GM19238 (cell line): ENCODE measurements around the gene JMJD7.

Experiments used
- DNase-seq: peaks from one replicate; pipeline ENCODE4 v3.0.0; 2011; ENCODE audit warnings: low spot score; ENCODE audit not compliant: insufficient read length

The JMJD7 gene

GRCh38 chr15:41827880-41828806, at the start of gene JMJD7:
TSS of gene JMJD7 (plus strand) at chr15:41828092. CDS start at chr15:41828125, 33 bp downstream.
- peak; percentile 95 for DNase-seq

DNA sequence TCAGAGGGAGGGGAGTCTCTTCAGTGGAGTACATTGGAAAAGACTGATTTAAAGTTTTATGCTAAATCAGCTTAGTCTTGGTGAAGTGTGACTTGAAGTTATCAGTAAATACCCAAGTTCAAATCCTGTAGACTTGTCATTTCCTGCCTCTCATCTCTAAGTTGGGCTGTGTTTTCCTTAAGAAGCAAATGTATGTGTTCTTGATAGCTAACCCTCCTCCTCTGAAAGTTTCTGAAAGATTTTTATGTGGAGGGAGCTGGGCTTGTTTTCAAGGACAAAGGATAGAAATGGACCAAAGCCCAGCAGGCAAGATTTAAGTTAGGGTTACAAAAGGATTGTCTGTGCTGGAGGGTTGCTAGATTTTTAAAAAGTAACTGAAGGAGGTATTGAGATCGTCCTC, 49.4 kb upstream of the JMJD7 start:
- DNase-seq = no peak

DNA sequence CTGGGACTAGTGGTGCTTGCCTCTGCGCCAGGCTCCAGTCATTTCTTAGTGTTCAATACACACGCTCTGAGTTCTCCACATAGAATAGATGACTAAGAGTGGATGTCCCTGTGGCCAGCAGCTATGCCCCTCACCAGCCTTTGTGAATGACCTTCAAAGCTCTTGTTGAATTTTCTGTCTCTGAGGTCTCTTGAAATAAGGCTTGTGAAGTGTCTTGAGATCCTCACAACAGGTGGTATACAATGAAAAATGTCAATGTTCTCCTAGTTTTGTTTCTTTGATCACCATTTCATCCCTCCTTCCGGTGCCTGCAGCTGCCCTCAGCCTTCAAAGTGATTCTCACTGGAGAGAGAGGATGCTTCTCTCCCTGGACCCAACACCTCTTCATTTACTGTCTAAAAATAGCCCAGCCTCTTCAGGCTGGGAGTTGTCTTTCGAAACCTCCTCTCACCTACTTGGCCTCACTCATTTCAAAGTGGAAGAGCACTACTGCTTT, 48.2 kb upstream of the JMJD7 start:
- no peak for DNase-seq

GRCh38 chr15:41780266-41780665, 47.6 kb upstream of the JMJD7 start:
- no peak for DNase-seq

- DNase-seq = no peak
Measured at GRCh38 chr15:41780727-41781126, 47.2 kb upstream of the JMJD7 start.

DNA sequence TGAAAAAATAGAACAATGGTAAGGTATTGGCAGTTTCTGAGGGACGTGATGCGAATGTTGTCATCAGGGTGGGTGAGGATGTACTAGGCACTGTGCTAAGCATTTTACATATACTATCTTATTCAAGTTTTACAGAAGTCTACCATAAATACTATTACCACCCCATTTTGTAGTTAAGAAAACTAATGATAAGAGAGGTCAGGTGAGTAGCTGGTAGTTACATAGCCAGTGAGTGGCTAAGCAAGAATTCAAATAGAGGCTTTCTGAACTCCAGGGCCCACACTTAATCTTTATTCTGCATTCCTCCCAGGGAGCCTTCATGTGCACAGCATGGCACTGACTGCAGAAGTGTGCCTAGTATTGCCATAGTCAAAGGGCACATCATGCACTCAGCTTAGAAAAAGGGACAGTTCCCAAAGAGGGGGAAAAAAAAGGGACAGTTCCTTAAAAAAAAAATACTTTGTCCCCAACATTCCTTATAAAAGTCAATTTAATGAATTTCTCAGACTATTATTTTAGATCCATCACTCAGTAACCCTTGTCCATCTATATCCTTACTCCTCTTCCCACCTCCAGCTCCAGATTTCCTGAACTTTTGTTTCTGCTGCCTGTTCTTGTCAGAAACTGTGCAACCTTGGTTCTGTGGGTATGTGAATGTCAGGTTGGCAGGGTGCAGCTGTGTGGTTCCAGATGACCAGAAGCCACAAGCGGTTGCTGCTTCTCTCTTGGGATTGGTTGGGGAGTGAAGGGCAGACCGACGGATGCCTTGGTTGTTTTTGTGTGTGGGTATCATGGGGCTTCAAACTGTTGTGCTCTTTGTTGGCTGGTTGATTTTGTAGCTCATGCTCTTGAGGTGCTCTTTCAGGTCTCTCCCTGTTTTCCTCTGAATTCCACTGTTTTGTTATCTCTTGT, 45.3 kb upstream of the JMJD7 start:
- no peak for DNase-seq

DNA sequence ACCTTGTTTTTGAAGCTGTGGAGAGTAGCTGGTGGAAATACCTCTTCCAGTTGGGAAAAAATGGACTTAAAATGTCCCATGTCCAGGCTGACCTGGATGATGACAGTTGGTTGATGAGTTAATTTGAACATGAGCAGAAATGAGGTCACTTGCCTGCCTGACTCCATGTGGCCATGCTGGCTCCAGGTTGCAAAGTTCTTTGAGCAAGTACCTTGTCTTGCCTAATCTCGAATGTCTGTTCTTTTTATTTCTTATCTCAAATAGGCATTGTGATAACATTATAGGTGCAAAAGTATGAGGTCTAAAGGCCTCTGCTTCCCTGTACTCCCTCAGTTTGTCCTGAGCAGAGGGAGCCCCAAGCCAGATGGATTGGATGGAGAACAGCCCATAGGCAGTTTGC, 44.6 kb upstream of the JMJD7 start:
- no peak for DNase-seq

DNA sequence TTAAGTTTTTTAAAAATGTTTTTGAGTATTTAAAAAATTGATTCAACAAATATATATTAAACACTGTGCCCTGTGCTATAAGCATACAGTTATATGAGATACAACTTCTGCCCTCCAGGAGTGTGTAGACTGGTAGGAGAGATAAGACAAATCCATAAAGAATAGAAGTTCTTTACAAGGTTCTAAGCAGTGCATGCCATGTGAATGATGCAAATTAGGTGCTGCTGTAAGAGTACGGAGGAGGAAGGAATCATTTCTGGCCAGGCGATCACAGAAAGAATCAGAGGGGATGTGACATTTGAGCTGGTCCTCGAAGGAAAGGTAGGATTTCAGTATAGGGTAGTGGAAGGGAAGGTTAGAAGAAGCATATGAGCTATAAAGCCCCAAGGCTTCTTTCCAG, 39.6 kb upstream of the JMJD7 start:
- DNase-seq = no peak

GRCh38 chr15:41789236-41789635, 38.7 kb upstream of the JMJD7 start:
- DNase-seq = no peak

- DNase-seq = no peak
Measured at GRCh38 chr15:41789662-41790061, 38.2 kb upstream of the JMJD7 start.

DNA sequence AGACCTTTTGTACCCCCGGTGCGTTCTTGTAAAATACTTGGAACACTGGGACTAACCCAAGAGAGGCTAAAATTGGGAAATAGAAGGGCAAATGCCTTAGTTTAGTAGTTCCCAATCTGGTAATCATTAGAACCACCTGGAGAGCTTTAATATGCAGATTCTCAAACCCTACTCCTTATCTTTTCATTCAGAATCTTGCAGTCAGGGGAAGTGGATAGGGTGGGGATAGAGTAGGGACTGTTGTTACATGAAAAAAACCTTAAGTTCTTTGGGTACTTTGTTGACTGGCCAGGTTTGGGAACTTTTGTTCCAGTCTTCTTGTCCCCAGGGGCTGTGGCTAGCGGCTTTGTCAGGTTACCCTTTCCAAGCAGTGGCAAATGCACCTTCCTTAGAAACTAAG, 37.7 kb upstream of the JMJD7 start:
- no peak for DNase-seq

- DNase-seq = no peak
Measured at GRCh38 chr15:41790756-41791546, 36.9 kb upstream of the JMJD7 start.

DNA sequence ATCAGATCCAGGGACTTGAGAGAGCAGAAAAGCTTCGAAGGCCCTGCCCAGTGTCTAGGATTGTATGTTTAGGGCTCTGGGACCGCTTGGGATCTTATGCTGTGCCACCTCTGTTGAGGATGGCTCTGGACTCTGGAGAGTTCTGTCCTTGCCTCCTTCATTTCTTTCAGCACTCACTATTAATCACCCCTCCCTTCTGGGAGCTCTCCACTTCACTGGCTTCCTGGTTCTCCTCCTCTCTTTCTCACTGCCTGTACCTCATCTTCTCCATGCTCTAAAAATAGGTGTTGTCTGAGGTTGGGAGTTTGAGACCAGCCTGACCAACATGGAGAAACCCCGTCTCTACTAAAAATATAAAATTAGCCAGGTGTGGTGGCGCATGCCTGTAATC, 36.4 kb upstream of the JMJD7 start:
- DNase-seq = no peak

DNA sequence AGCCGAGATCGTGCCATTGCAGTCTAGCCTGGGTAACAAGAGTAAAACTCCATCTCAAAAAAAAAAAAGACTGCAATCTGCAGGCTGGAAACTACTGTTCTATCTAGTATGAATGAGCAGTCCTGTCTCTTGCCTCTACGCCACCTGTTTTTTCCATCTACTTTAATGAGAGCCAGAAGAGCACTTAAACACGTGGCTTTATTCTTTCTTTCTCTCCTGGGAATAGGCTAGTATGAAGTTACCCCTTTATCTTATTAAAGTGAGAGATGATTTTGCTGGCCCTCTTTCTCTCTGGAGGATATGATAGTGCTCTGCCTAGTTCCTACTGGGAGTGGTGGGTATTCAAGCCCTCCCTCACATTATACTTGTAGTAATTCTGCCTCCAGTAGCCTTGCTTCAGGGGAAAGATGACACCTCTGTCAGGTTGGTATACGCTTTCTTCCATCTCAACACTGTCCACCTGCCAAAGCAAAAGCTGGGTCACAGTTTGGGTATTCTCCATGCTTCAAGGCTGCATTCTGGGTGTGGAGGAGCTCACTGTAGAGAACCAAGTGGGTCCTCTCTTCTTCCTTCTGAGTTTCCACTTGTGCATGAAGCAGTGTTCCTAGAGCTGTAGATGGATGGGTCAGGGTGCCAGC, 35.8 kb upstream of the JMJD7 start:
- no peak for DNase-seq

DNA sequence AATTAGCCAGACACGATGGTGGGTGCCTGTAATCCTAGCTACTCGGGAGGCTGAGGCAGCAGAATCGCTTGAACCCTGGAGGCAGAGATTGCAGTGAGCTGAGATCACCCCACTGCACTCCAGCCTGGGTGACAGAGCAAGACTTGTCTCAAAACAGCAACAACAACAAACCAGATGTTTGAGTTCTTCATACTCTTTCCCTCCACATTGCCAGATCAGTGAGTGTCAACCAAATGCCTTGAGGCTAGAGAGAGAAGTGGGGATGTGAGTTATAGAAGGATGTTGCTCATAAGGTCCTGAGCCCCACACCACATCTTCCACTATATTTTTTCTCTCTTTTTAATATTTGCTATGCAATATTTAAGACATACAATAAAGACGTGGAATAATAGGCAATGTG, 33.8 kb upstream of the JMJD7 start:
- DNase-seq = no peak

- no peak for DNase-seq
Measured at GRCh38 chr15:41795996-41796856, 31.7 kb upstream of the JMJD7 start.

DNA sequence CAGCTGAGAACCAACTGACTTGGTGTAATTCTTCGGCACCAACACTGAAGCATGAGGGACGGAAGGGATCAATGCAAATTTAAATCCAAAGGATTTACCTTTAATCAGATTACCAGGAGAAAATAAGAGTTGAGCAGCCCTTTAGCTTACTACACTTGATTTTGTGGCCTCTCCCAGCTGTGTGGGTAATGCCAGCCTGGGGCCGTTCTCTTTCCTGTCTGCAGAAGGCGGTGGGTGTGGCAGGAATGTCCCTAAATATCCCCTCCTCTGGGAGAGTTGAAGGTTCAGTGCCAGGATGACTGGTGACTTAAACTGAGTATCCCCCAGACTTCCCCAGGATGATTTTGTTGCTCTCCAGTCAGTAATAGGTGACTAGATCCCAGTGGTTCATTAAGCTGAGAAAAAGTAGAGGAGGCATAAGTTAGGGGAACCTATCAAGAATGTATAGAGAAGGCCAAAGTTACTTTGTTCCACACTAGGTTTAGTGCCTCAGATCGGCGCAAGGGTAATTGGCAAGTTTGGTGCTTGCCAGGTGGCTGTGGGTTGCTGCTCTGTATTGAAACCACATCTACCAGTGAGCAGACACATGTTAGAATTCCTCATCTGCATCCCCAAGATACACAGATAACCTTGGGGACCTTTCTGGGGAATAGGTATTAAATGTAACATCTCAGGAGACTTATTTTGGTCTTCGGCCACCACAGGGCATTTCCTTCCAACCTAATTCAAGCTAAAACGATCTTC, 30.5 kb upstream of the JMJD7 start:
- no peak for DNase-seq

- DNase-seq = no peak
Measured at GRCh38 chr15:41798607-41799487, 29.0 kb upstream of the JMJD7 start.
